ENCODE results near the gene EMC1.

DNA sequence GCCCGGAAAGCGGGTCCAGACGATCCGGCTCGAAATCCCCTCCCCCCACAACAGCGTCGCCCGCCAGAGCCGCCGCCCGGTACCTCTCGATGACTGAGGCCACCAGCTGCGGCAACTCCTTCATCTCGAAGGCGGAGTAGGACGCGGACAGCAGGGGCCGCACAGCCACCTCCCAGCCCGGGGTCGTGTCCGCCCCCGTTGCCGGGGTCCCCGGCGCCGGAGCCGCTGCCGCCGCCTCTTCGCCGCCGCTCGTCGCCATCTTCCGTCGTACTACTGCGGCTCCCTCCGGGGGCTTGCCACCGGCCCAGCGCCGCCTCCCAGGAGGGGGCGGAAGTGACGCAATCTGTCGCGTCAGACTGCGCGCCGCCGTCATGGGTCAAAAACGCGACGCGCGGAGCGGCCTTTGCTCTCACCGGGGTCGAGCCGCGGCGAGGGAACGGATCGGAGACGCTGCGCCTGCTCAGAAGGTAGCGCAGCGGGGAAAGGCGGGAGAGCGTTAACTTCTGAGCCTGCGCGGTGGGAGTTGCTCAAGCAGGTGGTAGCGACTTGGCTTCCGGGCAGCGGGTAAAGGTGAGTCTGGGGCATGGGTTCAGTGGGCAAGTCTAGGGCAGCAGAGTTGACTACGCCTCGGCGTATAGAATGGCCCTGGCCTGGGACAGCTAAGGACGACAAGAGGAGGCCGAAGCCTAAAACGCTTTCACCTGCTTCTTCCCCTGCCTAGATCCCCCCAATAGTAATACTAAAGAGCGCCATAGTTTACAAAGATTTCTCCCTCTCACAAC, 41.1 kb downstream of the EMC1 start, which contains the start of gene UBR4:
- TF ChIP-seq POLR2A (IDR thresholded peaks at IDR 0.05) = peak in 3 of 4 donors; percentile 90 to 97 (median 97)
- TF ChIP-seq, protein P1, sequence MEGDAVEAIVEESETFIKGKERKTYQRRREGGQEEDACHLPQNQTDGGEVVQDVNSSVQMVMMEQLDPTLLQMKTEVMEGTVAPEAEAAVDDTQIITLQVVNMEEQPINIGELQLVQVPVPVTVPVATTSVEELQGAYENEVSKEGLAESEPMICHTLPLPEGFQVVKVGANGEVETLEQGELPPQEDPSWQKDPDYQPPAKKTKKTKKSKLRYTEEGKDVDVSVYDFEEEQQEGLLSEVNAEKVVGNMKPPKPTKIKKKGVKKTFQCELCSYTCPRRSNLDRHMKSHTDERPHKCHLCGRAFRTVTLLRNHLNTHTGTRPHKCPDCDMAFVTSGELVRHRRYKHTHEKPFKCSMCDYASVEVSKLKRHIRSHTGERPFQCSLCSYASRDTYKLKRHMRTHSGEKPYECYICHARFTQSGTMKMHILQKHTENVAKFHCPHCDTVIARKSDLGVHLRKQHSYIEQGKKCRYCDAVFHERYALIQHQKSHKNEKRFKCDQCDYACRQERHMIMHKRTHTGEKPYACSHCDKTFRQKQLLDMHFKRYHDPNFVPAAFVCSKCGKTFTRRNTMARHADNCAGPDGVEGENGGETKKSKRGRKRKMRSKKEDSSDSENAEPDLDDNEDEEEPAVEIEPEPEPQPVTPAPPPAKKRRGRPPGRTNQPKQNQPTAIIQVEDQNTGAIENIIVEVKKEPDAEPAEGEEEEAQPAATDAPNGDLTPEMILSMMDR (IDR thresholded peaks at IDR 0.05) = peak in 4 of 6 experiments; percentile 3 to 18 (median 9)
